Left ventricle myocardium inferior (tissue), 1 donor: Measurements from ENCODE around the gene SLC37A4. TPM values are rescaled to one million over a fixed set of nuclear protein-coding genes. Genes with fewer than 3 reads are reported as not detected.
"Not testable (repeated sequence)": the region's sequence is repeated elsewhere in the genome, so short reads cannot be mapped to it uniquely, and the experiment has no call there.

Experiments used
- DNase-seq: peaks from one replicate; pipeline ENCODE4 v3.0.0-alpha.2; 2020
- H3K27ac ChIP-seq: fragments of 200-600 bp; replicated peaks from 2 replicates; pipeline ENCODE4 v1.8.0; 2021
- H3K27me3 ChIP-seq: fragments of 200-600 bp; 2 replicates; pipeline ENCODE4 v1.8.0; 2021; ENCODE audit warnings: low read depth
- H3K36me3 ChIP-seq: fragments of 200-600 bp; 2 replicates; pipeline ENCODE4 v1.8.0; 2021
- H3K4me1 ChIP-seq: fragments of 200-600 bp; 2 replicates; pipeline ENCODE4 v1.8.0; 2021
- H3K4me3 ChIP-seq: fragments of 200-600 bp; 2 replicates; pipeline ENCODE4 v1.8.0; 2021; ENCODE audit warnings: mild to moderate bottlenecking, moderate library complexity
- H3K9me3 ChIP-seq: fragments of 200-600 bp; replicated peaks from 2 replicates; pipeline ENCODE4 v1.8.0; 2021
- CTCF ChIP-seq: fragments of 200-600 bp; IDR thresholded peaks from 2 replicates; pipeline ENCODE4 v1.8.0; 2021; ENCODE audit warnings: antibody characterized with exemption, mild to moderate bottlenecking, borderline replicate concordance
- intact Hi-C: fragments of 100-400 bp; cut with micrococcal nuclease; formaldehyde crosslinking; loops from one replicate; pipeline ENCODE4 v1.11.0; 2022
- total RNA-seq: library from RNA; stranded (reverse); fragmentation: NEBNext Ultra II Directional; extraction: Animal tissue kit (Norgen Biotek cat#: 25700); gene quantifications from one replicate; pipeline ENCODE4 v1.2.1, GENCODE V29; 2021
- donor health status: DM: no; HTN: yes; CAD: no; lungs with severe emphysema.

SLC37A4 gene
- total RNA-seq, 1 donor from 2014 or later: 5.4 TPM

GRCh38 chr11:119062779-119063178 lies 32.1 kb upstream of the SLC37A4 start:
- peaks cover 40% of the 10 kb centered on the region for H3K4me1 ChIP-seq
- peaks cover 5% of the 10 kb centered on the region for H3K36me3 ChIP-seq
- no peaks in the 10 kb centered on the region for H3K9me3 ChIP-seq
- intact Hi-C loops: no loop called here
- H3K4me3 ChIP-seq: no peak overlapping the region
- TF ChIP-seq CTCF: no peak
- DNase-seq: no peak
- H3K27ac ChIP-seq: peak overlapping the region; percentile 3
- no peaks in the 10 kb centered on the region for H3K27me3 ChIP-seq

GRCh38 chr11:119061256-119061655 lies 30.6 kb upstream of the SLC37A4 start:
- H3K4me1 ChIP-seq: peaks cover 40% of the 10 kb centered on the region
- intact Hi-C loops: no loop called here

GRCh38 chr11:119059128-119059527 lies 28.5 kb upstream of the SLC37A4 start:
- H3K27ac ChIP-seq, H3K27me3 ChIP-seq, intact Hi-C loops, H3K4me3 ChIP-seq, H3K9me3 ChIP-seq, DNase-seq: not testable (repeated sequence)
- Histone ChIP-seq H3K4me1 (peaks cover 49% of the 10 kb centered on the region), H3K36me3 (peaks cover 14% of the 10 kb centered on the region)

More at GRCh38 chr11:119061256-119061655, 30.6 kb upstream of the SLC37A4 start:
- no peak for DNase-seq
- Histone ChIP-seq H3K36me3 (peaks cover 5% of the 10 kb centered on the region), H3K9me3 (no peaks in the 10 kb centered on the region), H3K4me3 (no peak overlapping the region), H3K27ac (no peak overlapping the region), H3K27me3 (no peaks in the 10 kb centered on the region)
- TF ChIP-seq CTCF: no peak

- TF ChIP-seq CTCF: no peak
- intact Hi-C loops: no loop called here
- Histone ChIP-seq H3K36me3 (peaks cover 33% of the 10 kb centered on the region), H3K27me3 (no peaks in the 10 kb centered on the region), H3K9me3 (no peaks in the 10 kb centered on the region), H3K27ac (peak within 1 kb of the TSS; percentile 85), H3K4me3 (peak within 1 kb of the TSS; percentile 99), H3K4me1 (peaks cover 42% of the 10 kb centered on the region)
- DNase-seq: peak; percentile 99
These were observed 26.5 kb upstream of the SLC37A4 start, which contains the start of gene HYOU1 for GRCh38 chr11:119057000-119057769. Gene HYOU1 (minus strand): TSS chr11:119057205. CDS start chr11:119056160, 1,045 bp downstream.

- DNase-seq: no peak
- intact Hi-C loops: no loop called here
- no peaks in the 10 kb centered on the region for H3K27me3 ChIP-seq
- peaks cover 40% of the 10 kb centered on the region for H3K36me3 ChIP-seq
- H3K9me3 ChIP-seq: no peaks in the 10 kb centered on the region
- H3K4me1 ChIP-seq: peaks cover 38% of the 10 kb centered on the region
- H3K27ac ChIP-seq: peak overlapping the region; percentile 85
- peak overlapping the region; percentile 99 for H3K4me3 ChIP-seq
- no peak for TF ChIP-seq CTCF
These were observed 25.8 kb upstream of the SLC37A4 start for GRCh38 chr11:119056421-119056999.

GRCh38 chr11:119055901-119056300 lies 25.2 kb upstream of the SLC37A4 start:
- H3K9me3 ChIP-seq: no peaks in the 10 kb centered on the region
- H3K36me3 ChIP-seq: peaks cover 46% of the 10 kb centered on the region
- H3K4me3 ChIP-seq: peak overlapping the region; percentile 99
- no peak for DNase-seq
- intact Hi-C loops: no loop called here
- peak overlapping the region; percentile 85 for H3K27ac ChIP-seq
- TF ChIP-seq CTCF: no peak
- no peaks in the 10 kb centered on the region for H3K27me3 ChIP-seq
- H3K4me1 ChIP-seq: peaks cover 38% of the 10 kb centered on the region
